ENCODE results near the gene DDX56.
"Not testable (repeated sequence)": the region's sequence is repeated elsewhere in the genome, so short reads cannot be mapped to it uniquely, and the experiment has no call there.

DDX56 gene

DNA sequence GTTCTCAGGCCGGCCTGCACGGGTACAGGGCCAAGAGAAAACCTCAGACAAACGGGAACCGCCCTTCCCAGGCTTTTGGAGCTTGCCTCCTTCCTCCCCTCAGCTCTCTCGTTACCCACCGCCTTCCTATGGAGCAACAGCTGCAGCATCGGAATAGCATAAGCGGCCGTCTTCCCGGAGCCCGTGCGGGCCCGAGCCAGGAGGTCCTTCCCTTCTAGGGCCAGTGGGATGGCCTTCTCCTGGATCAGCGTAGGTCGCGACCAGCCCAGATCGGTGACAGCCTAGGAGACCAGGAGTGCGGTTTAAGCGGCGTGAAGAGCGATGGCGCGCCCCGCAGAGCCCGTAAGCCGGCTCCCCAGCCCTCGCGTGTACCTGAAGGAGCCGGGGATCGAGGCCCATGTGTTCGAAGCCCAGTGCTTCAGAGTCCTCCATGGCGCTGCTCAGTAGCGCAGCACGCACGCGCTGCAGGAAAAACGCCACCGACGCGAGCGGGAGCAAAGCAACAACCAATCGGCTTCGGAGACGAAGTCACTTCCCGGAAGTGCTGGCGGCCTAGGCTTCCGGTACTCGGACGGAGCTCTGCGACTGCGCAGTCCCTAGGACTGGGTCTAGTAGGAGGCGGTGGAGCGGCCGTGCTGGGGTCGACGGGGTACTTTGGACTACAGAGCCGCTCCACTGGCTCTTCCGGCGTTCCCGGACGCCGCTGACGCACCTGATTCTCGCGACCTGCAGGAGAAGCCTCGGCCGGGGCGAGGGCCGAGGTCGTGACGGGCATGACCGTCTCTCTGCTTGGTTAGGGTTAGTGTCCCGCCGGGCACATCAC is at the start of gene DDX56:
Gene DDX56 (minus strand): TSS at position 445 of the 823 bp plus-strand sequence. CDS start 13 bp downstream, at position 432.
- DNase-seq (ENCODE audit: low spot score): peak; percentile 96

DNA sequence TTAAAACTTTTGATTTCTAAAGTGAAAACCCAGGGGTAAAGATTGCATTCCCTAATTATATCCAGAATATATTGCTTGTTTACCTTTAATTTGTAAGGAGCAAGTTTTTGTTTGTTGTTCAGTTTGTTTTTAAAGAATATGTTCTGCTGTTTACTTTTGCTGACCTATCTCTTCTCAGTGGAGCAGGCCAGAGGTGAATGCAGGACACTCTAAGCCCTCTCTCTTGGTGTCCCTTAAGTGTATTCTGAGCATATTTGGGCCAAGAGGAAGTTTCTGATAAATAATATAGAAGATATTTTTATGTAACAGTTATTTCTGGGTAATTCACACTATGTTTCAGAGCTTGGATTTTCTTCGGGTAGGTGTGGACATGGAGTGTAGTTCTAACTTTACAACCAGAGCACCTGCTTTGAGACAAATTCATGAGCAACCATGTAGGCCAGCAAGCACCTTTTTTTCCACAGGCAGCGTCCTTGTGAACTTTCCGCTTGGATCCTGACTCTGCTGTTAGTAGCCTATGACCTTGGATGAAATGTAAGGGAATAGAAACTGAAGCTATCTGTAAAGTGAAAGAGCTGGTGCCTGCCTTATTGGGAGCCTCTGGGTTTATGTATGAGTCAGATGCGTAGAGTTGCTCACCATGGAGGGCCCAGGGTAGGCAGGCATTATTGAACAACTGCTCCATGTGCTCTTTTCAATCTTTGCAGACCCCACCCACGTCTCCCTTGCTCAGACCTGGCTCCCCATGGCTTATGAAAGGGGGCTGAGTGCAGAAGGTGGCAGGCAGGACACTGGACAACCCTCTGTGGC is 48.8 kb upstream of the DDX56 start:
- no peak for DNase-seq (ENCODE audit: low spot score)

GRCh38 chr7:44621750-44622103 is 48.0 kb upstream of the DDX56 start:
- no peak for DNase-seq (ENCODE audit: low spot score)

DNA sequence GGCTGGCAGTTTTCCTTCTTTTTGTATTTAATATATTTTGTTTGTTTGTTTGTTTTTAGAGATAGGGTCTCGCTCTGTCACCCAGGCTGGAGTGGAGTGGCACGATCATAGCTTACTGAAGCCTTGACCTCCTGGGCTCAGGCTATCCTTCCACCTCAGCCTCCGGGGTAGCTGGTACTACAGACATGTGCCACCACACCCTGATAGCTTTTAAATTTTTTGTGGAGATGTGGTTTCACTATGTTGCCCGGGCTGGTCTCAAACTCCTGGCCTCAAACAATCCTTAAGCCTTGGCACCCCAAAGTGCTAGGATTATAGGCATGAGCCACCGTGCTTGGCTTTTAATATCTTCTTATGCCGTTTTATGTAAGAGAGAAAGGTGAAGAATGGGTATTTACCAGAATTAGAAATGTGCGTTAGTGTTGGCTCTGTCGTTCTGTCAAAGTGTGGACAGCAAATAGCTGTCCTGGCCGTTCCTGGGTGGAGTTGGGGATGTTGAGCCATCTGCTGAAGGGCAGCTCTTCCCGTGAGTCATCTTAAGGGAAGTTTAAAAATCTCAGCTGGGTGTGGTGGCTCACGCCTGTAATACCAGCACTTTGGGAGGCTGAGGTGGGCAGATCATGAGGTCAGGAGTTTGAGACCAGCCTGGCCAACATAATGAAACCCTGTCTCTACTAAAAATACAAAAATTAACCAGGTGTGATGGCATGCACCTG is 47.5 kb upstream of the DDX56 start:
- no peak for DNase-seq (ENCODE audit: low spot score)

- DNase-seq (ENCODE audit: low spot score): no peak
Observed at GRCh38 chr7:44618753-44619152, 45.0 kb upstream of the DDX56 start.

DNA sequence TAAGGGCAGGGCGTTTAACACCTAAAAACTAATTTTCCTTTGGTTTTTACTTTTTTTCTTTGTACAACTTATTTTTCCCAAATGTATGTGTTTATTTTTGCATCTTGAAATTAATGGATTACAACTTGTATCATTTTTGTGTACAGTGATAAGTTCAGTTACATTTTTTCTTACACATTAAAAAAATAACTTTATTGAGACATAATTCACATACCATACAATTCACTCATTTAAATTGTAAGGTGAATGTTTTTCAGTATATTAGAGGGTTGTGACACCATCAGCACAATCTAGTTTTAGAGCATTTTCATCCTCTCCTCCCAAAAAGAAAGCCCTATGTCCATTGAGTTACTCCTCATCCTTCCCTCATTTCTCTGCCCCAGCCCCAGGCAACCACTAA is 44.3 kb upstream of the DDX56 start:
- no peak for DNase-seq (ENCODE audit: low spot score)

GRCh38 chr7:44617225-44617890 is 43.6 kb upstream of the DDX56 start:
- no peak for DNase-seq (ENCODE audit: low spot score)

DNA sequence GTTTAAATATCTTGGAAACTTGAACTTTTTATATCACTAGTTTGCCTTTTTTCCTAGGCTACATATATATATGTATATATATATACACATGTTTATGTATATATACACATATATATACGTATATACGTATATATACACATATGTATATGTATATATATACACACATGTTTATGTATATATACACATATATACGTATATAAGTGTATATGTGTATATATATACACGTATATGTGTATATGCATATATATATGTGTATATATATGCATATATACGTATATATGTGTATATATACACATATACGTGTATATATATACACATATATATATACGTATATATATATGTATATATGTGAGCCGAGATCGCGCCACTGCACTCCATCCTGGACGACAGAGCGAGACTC is 42.8 kb upstream of the DDX56 start:
- no peak for DNase-seq (ENCODE audit: low spot score)

DNA sequence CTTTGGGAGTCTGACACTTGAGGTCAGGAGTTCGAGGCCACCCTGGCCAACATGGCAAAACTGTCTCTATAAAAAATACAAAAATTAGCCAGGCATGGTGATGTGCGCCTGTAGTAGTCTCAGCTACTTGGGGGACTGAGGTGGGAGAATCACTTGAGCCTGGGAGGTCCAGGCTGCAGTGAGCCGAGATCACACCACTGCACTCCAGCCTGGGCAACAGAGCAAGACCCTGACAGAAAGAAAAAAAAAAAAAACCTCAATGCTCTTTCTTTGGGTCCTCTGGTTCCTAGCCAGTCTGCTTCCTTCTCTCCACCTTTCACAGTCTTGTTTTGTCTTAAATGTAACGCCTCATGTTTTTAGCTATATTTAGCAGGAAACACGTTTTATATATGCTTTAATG is 42.1 kb upstream of the DDX56 start:
- no peak for DNase-seq (ENCODE audit: low spot score)

- DNase-seq (ENCODE audit: low spot score): no peak
Observed at GRCh38 chr7:44615149-44615611, 41.5 kb upstream of the DDX56 start.

DNA sequence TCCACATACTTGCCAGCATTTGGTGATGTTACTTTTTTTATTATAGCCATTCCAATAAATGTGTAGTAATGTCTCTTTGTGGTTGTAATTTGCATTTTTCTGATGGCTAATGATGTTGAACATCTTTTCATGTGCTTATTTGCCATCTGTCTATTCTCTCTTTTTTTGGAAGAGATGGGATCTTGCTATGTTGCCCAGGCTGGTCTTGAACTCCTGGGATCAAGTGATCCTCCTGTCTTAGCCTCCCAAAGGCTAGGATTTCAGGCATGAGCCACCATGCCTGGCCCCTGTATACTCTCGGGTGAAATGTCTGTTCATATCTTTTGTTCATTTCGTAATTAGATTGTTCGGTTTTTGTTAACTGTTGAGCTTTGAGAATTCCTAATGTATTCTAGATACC is 36.1 kb upstream of the DDX56 start:
- no peak for DNase-seq (ENCODE audit: low spot score)

DNA sequence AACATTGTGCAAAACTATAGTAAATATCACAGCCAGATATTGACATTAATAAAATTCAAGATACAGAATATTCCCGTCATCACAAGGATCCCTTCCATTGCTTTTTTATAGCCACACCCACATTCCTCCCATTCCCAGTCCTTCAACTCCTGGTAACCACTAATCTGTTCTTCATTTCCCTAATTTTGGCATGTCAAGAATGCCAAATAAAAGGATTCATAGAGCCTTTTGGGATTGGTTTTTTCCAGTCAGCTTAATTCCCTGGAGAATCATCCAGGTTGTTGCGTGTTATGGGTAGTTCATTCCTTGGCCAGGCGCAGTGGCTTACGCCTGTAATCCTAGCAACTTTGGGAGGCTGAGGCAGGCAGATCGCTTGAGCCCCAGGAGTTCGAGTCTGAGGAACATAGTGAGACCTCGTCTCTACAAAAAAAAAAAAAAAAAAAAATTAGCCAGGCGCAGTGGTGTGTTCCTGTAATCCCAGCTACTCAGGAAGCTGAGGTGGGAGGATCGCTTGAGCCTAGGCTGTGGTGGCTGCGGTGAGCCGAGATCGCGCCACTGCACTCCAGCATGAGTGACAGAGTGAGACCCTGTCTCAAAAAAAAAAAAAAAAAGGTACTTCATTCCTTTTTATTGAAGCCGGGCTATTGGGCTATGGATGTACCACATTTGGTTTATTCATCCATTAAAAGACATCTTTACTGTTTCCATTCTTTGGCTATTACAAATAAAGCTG is 35.4 kb upstream of the DDX56 start:
- DNase-seq (ENCODE audit: low spot score): no peak

GRCh38 chr7:44607141-44608068 is 33.7 kb upstream of the DDX56 start:
- no peak for DNase-seq (ENCODE audit: low spot score)

DNA sequence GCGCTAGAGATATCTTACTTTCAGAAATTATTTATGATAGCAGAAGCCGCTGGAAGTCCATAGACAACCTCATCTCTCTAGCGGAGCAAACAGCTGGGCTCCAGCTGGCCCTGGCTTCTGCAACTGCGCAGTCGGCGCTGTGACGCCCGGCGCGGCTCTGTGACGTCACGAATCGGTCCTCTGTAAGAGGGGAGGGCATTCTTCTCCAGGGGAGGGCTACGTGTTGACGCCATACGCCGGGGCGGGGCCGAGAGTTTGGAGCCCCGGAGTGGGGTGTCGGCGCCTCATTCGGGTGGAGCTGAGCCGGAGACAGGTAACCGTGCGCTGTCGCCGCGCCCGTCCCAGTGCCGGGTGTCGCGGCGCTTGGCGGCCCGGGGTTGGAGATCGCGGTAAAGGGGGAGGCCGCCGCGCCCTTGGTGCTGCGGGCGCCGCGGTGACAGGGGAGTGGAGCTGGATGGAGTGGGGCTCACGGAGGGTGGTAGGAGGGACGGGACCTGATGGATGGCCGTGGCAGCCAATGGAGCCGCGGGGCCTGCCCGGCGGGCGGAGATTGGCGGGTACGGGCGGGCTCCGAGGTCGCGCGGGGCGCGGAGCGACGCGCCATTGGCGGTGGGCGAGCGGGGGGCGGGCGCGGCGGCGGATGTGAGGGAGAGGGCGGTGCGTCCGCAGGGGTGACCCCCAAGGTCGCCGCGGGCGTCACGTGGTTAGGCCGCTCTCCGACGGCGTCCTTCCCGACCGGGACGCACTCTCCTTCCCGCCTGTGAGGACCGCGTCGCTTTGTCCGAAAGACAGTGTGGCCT is 32.8 kb upstream of the DDX56 start, which contains the start of gene OGDH:
Gene OGDH (plus strand): TSS at position 287 of the 800 bp plus-strand sequence. CDS start 17,717 bp downstream, outside the sequence.
- peak; percentile 99 for DNase-seq (ENCODE audit: low spot score)

DNA sequence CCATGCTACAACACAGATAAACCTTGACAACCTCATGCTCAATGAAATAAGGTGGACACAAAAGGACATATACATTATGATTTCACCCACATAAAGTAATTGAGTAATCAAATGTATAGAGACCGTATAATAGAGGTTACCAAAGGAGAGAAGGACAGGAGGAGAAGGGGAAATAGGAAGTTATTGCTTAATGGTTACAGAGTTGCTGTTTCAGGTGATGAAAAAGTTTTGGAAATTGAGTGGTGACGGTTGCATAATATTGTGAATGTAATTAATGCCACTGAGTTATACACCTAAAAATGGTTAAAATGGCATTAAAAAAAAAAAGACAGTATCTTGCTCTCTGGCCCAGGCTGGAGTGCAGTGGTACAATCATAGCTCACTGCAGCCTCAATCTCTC is 31.2 kb upstream of the DDX56 start:
- no peak for DNase-seq (ENCODE audit: low spot score)

- DNase-seq (ENCODE audit: low spot score): no peak
Observed at GRCh38 chr7:44603193-44603592, 29.5 kb upstream of the DDX56 start.

- no peak for DNase-seq (ENCODE audit: low spot score)
Observed at GRCh38 chr7:44602576-44602910, 28.8 kb upstream of the DDX56 start.

DNA sequence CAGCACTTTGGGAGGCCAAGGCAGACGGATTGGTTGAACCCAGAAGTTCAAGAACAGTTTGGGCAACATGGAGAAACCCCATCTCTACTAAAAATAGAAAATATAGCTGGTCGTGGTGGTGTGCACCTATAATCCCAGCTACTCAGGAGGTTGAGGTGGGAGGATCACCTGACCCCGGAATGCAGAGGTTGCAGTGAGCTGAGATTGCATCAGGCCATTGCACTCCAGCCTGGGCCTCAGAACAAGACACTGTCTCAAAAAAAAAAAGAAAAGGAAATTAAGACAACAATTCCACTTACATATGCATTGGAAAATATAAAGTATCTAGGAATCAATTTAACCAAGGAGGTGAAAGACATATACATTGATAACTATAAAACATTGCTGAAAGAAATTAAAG is 25.5 kb upstream of the DDX56 start:
- no peak for DNase-seq (ENCODE audit: low spot score)

- DNase-seq (ENCODE audit: low spot score): not testable (repeated sequence)
Observed at GRCh38 chr7:44597181-44597580, 23.5 kb upstream of the DDX56 start.
